Muscle of arm (tissue), 12 donors: ENCODE data around the gene PWP2. TPM values are rescaled to one million over a fixed set of nuclear protein-coding genes. Genes with fewer than 3 reads are reported as not detected.
"Not testable (repeated sequence)": the region's sequence is repeated elsewhere in the genome, so short reads cannot be mapped to it uniquely, and the experiment has no call there.

ENCODE experiments used
- DNase-seq: peaks from one replicate; pipeline ENCODE4 v3.0.0-alpha.2; 2013
- polyA plus RNA-seq, 12 donors: library from polyadenylated mRNA; unstranded; fragments of 120-200 nt; gene quantifications; one replicate each; pipeline ENCODE4 v1.2.1, GENCODE V29; 2013; ENCODE audit not compliant: insufficient read length in 12 of 12

PWP2 gene
- polyA plus RNA-seq, 12 donors = 1.6 to 10.3 (median 7.1) TPM; not detected in 2

DNA sequence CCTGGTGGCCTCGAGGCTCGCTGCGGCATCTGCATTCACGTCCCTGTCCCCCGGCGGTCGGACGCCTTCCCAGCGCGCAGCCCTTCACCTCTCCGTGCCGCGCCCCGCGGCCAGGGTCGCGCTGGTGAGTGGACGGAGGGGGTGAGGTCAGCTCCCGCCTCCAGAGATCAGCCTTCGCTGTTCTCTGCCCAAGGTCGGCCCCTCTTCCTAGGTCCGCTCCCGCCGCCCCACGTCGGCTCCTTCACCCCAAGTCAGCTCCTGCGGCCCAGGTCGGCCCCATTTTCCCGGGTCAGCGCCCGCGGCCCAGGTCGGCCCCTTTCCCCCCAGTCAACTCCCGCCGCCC, 26.5 kb downstream of the PWP2 start:
- DNase-seq = not testable (repeated sequence)

DNA sequence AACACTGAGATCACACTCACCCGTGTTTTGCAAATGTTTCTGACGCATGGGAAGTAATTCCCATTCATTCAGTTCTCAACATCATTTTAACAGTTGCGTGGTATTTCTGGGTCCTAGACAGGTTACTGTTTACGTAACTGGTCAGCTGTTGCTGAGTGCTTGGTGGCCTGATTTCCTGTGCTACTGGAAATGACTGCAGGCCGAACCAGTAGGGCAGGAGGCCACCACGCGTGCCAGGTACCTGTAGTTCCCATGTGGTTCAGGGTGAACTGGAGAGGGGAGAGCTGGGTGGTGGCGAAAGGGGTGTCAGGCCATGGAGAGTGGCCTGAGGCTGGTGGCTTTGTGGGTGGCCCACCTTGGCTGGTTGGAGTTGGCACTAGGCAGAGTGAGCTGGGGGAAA, 27.5 kb downstream of the PWP2 start:
- DNase-seq = not testable (repeated sequence)

DNA sequence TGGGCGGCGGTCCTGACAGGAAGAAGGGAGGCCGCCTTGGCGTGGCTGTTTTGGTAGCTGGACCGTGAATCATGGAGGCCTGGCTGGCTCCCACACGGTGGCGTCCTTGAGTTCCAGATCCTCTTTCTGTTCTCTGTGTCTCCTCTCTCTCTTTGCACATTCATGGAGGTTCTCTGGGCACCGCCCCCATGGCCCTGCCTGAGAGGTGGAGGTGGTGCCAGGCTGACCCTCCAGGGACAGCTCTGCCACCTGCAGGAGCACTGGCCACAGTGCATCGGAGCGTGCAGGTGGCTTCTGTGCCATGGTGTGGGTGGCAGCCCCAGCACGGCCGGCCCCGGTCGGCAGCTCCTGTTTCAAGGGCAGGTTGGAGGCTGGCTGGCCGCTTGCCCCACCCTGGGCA, 30.8 kb downstream of the PWP2 start:
- not testable (repeated sequence) for DNase-seq

DNA sequence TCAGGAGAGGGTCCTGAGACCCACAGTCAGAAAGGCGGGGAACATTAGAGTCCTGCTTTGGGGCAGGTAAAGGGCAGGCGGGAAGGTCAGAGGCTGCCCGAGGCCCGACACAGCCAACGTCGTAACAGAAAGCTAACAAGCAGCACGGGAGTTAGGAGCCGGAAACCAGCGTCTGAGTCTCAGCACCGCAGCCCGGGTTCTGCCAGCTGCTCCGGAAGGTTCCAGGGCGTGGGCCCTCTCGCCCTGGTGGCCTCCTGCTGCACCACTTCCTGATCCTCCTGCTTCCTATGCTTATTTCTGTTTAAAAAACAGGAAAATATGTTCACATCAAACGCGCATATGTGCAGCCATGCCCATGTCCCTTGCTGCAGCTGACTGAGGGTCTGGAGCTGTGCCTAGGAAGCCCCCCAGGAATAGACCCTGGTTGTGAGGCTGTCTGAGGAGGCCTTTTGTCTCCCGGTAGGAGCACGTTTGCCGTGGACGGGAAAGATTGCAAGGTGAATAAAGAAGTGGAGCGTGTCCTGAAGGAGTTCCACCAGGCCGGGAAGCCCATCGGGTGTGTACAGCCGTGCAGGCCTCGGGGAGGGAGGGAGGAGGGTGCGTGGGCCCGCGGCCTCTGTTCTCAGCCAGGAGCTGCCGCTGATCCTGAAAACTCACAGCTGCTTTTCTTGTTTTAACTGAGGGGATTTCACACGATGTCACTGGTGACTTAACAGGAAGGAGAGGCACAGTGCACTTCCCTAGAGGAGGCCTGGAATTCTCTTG, 32.8 kb downstream of the PWP2 start:
- not testable (repeated sequence) for DNase-seq

DNA sequence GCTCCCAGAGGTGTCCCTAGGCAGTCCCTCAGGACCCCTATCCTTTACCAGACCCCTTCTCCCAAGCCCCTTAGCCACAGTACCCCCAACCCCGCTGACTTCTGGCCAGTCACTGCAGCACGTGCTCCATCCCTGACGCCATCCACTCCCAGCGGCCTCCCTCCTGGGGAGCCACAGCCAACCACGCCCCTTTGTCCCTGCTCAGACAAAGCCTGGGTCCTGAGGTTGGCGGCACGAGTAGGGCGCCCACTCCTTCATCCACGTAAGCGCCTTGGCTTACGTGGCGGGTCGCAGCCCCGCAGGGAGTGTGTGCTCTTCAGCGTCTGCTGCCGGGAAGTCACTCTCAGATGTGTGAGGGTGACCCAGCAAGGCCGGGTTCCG, 33.3 kb downstream of the PWP2 start:
- DNase-seq = not testable (repeated sequence)

DNA sequence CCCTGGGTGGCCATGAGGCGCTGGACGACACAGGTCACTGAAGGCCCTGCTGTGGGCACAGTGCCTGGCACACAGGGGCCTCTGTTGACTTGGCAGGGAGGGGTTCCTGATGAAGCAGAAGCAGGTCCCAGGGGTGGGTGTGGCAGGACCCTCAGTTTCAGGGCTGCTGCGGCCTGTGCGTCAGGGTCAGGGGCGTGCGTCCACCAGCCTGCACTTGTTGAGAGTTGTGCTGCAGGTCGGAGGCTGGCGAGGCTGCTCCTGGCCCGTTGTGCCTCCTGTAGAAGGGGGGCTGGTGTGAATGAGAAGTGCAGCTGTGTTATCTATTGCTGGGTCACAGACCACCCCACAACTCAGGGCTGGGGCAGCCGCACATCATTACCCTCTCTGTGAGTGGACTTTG, 35.3 kb downstream of the PWP2 start:
- not testable (repeated sequence) for DNase-seq

DNA sequence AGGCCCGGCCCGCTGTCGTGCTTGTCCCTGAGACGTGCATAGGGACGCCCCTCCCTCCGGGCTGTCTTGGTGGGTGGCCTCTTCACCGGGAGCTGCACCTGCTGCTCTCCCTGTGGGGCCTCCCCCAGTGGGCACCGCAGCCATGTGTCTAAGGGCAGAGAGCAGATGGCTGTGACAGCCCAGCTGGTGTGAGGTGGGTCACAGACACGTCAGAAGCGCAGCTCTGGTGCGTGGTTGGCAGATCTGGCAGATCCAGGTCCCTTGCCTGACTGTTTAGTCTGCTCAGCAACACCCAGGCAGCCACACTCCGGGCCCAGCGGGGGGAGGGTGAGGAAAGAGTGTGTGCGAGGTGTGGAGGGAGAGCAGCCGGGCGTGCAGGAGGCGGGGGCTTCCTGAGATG, 36.2 kb downstream of the PWP2 start:
- DNase-seq = not testable (repeated sequence)

DNA sequence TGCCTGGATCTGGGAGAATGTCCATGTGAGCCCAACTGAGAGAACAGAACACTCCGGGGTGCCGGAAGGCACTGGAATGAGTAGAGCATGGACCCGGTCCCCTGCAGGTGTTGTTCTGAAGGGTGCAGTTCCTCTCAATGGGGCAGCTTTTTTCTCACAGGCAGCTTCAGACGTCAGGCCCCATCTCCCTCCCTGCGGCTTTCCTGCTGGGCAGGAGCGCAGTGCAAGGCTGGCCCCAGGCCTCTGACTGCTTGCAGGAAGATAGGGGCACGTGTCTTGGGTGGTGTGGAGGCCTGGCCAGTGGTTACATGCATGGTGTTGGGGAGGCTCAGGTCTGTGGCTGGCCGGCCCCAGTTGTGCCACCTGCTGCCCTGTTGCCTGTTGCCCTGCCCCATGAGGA, 36.8 kb downstream of the PWP2 start:
- DNase-seq = not testable (repeated sequence)

DNA sequence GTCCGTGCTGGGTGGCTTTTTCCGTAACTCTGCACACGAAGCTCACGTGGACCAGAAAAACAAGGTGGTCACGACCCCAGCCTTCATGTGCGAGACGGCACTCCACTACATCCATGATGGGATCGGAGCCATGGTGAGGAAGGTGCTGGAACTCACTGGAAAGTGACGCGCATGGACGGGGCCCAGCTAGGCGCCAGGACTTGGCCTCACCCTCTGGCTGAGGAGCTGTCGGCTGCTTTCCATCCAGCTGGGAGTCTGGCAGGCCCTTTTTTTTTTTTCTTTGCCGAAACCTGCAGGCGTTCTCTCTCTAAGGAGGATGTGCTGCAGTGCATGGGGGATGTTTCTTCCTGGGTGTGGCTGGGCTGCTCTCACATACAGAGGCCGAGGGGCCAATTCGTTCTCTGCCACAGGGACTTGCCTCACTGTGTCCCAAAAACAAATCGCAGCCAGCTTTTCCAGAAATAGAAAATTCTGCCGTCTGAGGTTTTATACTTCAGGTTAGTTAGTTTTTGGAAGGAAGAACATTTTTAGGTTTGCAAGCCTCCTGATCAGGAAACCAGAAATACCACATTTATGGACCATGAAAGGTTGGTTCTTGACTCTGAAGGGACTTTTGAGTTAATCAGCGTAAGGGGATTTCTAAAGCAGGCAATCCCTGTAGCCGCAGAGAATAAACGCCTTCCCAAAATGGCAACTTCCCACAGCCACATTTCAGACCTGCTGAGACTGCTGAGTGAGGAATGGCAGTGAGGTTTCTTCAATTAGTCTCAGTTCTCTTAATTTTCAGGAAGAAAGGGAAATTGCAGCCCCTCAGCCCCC, 37.8 kb downstream of the PWP2 start:
- DNase-seq = not testable (repeated sequence)

DNA sequence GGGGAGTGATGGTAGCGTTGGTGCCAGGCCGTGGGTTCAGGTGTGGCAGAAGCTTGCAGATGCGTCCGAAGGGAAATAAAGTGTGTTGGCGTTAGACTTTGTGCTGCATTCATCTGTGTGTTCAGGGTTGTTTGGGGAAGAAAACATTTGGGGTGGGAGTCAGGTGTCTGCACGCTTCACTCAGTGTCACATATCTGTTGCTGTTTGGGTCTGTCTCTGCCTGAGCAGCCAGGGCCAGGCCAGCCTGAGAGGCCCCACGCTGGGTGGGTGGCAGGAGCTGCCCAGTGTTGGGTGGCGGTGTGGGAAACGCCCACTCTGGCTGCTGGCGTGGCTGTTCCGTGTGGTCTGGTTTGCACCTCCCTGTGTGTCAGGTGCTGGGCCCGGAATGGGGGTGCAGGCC, 38.4 kb downstream of the PWP2 start:
- DNase-seq = not testable (repeated sequence)

DNA sequence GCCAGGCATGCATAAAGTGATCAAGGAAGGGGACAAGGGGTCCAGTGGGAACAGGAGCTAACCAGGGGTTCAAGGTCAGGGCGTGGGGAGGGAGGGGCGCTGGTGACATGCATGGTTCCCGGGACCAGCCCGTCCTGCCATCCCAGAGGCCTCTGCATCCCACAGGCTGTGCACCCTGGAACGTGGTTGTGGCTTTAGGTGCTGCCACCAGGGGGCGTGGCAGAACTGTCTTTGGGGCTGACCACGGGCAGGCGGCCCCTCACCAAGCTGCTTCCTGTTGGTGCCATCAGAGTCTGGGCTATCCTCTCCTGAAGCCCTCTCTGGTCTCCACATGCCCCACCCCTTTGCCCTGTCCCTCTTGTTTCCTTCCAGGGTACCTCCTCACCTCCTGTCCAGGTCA, 39.9 kb downstream of the PWP2 start:
- DNase-seq = not testable (repeated sequence)

DNA sequence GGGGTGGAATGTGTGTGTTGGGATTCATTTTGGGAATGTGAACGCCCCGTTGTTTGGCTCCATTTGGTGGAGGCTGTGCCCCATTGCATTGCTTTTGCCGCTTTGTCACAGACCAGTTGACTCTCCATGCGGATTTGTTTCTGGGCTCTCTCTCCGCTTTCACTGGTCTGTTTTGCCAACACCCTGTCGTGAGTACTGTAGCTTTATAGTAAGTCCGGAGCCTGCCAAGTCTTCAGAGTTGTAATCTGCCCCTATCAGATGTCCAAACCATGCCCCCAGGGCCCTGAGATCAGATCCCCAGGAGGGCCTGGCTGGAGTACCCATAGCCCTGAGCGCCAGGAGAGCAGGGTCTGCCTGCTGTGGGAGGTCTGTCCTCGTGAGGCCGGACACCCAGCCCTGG, 43.1 kb downstream of the PWP2 start:
- not testable (repeated sequence) for DNase-seq

DNA sequence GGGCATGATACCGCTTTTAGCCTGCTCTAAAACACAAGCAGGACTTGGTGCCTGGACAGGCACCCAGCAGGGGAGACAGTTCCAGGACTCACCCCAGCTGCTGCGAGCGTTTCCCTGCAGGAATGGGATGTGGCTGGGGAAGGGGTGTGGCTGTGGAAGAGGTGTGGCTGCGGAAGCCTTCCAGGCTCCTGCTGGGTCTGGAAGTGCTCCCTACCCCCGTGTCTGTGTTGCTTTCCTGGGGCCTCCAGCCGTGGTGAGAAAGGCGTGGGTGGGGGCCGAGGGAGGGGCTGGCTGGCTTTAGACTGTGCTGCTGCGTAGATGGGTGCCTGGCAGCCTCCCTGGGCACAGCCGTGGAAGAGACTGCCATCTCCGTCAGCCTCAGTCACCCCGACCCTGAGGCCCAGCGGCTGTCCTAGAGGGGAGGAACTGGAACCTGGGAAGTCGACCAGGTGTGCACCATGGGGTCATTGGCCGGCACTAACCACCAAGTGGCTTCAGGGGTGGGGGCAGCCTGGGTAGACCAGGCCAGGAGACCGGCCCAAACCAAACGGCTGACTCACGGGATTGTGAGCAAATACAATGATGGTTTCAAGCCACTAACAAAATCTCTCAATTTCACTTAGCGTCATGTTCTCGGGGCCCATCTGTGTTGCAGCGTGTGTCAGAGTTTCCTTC, 46.2 kb downstream of the PWP2 start:
- not testable (repeated sequence) for DNase-seq

DNA sequence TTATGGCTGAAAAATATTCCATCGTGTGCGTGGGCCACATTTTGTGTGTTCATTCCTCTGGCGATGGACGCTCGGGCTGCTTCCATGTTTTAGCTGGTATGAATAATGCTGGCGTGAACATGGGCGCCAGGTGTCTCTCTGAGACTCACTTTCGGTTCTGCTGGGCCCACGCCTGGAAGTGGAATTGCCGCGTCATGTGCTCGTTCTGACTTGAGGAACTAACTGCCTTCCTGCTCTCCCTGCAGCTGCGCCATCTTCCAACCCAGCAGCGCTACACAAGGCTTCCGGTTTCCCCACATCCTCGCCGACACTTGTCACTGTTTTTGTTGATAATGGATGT, 46.7 kb downstream of the PWP2 start:
- not testable (repeated sequence) for DNase-seq

DNA sequence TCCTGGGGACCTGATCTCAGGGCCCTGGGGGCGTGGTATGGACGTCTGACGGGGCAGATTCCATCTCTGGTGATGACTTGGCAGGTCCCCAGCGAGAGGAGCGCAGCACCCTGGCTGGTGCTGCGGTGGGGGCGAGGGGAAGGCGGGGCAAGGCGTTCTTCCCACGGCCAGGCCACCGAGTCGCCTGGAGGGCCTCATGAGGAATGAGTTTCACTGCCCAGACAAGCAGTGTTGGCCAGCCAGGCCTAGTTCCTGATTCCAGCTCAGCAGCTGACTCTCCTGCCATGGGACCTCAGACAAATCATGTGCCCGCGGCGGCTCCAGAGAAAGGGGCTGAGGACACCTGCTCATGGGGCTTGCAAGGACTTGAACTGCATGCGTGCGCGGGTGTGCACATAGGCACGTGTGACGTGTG, 47.6 kb downstream of the PWP2 start:
- DNase-seq = not testable (repeated sequence)

DNA sequence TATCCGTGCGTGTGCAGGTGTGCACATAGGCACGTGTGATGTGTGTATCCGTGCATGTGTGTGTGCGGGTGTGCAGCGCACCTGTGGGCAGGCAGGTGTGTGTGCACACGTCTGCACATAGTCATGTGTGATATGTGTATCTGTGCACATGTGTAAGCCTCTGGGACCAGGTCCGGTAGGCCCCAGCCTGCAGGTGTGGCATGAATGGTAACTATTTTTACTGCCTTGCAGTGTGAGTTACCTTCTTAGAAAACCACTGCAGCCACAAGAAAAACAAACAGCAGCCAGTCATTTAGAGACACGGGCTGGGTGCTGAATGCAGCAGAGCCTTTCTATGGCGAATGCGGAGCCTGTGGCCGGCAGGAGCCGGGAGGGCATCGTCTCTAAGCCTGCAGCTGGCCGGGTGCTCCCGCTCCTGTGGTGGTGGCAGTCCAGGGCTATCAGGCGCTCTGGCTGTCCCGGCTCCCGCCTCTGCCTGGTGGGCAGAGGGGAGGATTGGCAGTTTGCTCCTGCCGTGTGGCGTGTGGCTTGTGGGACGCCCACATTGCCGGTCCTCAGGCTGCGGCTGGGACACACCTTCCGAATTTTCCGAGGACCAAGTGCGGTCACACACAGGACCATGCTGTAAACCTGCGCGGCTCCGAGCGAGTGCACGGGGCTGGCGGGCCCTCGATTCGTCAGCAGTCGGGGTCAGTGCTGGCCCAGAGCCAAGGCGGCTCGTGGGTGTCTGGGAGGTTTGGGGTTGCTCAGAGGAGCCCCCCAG, 48.2 kb downstream of the PWP2 start:
- not testable (repeated sequence) for DNase-seq

DNA sequence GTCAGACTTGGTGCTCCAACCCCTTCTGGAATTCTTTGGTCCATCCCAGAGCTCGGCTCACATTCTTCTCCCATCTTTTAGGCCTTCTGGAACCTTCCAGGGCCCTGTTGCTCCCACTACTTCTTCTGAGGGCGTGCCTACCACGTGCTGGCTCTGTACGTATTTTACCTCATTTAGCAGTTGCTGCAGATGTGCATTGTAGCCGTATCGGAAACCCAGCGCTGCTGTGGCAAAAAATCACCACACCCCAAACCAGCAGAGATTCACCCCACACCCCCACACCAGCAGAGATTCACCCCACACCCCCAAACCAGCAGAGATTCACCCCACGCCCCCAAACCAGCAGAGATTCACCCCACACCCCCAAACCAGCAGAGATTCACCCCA, 48.8 kb downstream of the PWP2 start:
- not testable (repeated sequence) for DNase-seq

DNA sequence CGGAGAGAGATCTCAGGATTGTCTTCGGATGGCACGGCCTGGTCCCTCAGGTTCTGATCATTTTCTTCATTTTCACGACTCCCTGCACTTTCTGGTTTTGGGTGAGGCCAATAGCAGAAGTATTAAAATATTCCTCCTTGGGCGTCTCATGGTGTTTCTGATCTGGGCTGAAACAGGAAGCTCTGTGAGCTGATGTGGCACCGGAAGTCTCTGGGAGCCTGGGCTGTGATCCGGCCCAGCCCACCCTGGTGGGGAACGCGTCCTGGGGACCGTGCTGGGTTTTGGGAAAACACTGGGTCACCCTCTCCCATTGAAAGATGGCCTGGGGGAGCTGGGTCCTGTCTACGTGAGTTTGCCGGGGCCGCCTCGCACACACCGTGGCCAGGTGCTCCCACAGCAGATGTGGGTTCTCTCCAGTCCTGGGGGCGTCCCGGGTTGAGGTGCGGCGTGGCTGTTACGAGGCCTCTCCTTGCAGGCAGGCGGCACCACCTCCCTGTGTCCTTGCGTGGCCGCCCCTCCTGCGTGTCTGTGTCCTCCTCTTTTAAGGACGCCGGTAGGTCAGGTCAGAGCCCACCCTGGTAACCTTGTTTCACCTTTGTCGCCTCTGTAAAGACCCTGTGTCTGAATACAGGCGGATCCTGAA, 50.4 kb downstream of the PWP2 start:
- not testable (repeated sequence) for DNase-seq

DNA sequence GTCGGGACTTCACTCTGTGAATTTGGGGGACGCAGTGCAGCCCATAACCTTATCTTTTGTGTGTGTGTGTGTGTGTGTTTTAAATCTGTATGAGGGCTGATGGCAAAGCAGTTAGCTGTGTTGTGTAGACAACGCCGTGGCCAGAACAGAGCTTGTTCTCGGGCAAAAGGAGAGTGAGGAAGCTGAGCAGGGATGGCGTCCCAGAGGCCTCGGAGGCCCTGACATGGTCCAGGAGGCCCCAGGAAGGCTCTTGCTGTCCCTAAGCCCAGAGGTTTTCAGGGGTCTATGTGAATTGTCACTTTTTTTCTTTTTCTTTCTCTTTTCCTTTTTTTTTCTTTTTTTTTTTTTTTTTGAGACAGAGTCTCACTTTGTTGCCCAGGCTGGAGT, 50.9 kb downstream of the PWP2 start:
- DNase-seq = not testable (repeated sequence)

DNA sequence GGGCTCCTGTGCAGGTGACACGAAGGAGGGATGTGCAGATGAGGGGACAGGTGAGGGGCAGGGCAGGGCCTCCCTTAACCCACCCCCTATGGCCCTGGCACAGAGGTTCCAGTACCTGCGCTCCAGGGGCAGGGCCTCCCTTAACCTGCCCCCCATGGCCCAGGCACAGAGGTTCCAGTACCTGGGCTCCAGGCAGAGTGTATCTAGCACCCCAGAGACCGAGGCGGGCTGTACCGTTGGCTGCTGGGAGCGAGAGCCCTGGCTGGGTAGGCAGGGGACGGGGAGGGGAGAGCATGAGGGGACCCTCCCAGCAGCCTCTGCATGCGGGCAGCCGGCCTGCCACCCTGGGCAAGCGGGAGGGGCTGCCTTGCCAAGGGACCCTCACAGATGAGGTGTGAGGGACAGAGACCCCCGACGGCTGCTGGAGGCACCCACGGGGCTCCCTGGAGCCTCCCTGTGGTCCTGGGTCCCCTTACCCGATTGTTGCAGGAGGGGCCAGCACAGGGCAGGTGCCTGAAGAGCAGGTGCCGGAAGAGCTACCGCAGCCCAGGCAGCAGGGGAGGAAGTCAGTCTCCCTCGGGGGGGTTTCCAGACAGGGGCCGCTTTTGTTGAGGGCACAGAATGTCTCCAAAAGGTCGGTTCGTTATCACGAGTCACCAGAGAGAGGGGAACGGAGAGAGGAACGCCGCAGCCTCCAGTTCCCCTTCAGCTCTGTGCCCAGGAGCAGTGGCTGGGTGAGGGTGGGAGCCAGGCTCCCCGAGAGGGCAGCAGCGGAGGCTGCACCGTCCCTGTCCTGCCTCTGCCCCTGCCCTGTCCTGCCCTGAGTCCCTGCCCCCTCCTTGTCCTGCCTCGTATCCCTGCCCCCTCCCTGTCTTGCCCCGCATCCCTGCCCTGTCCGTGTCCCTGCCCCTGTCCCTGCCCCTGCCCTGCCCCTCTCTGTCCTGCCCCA, 52.4 kb downstream of the PWP2 start:
- not testable (repeated sequence) for DNase-seq
